ENCODE data around the gene AQP12A.
"Not testable (repeated sequence)": the region's sequence is repeated elsewhere in the genome, so short reads cannot be mapped to it uniquely, and the experiment has no call there.

The AQP12A gene

DNA sequence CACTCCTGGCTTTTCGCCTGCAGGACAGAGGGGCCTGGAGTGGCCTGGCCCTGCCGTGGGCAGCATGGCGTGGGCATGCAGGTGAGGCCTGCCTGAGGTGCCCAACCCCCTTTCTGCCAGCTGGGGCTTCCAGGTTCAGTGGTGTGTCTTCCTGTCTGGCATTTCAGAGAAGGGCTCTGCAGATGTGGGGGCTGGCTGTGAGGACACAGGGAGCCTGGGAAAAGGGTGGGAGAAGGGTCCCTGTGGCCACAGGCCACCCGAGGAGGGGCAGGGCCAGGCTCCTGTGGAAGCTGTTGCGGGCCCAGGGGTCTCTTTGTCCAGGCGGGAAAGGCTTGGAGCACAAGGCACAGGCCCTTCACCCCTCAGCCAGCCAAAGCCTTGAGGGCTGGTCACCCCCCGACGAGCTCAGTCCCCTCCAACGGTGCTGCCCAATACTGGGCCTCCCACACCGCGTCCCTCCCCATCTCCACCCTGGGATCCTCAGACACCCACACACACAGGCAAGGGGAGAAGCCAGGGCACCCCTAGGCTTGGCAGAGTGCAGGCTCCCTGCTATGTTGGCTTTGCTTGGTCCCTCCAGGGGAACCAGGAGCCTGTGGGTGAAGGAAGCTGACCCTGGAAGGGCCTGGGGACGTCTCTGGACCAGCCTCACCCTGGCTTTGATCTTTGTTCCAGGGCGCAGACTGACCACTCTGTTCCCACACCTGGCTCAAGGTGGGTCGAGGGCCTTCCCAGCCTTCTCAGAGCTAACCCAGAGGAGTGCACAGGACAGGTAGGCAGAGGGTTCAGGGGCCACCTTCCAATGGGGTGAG, 3.7 kb upstream of the AQP12A start:
- no peak for DNase-seq (ENCODE audit: low read depth, low spot score)

DNA sequence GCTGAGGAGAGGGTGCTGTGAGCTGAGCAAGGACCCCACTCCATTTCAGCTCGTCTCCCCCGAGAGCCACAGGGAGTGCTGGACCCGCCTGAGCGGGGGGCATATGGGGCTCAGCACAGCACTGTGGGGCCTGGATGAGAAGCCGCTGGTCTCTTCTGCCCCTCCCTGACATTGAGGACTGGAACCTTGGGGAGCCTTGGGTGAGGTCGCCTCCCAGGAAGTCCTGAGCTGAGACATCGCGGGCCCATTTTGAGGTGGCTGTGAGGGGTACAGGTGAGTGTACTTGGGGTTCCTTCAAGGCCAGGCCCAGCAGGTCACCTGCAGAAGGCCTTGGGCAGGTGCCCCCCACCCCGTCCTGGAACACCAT, 3.1 kb upstream of the AQP12A start:
- no peak for DNase-seq (ENCODE audit: low read depth, low spot score)

DNA sequence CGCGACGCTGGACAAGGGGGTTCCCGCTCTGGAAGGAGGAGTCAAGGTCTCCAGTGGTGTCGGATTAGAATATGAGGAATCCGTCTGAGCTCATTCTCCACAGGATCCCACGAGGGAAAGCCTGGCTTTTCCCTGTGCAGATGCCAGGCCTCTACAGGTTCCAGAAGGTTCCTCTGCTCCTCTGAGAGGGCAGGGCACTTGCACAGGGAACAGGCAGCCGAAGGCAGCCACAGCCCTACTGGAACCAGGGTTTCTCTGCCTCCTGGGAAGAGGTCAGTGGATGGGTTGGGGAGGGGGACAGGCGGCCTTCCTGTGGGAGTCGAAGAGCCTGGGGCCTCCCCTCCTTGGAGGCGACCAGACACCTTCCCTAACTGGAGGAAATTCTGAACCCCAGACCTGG, 1.7 kb upstream of the AQP12A start:
- no peak for DNase-seq (ENCODE audit: low read depth, low spot score)

DNA sequence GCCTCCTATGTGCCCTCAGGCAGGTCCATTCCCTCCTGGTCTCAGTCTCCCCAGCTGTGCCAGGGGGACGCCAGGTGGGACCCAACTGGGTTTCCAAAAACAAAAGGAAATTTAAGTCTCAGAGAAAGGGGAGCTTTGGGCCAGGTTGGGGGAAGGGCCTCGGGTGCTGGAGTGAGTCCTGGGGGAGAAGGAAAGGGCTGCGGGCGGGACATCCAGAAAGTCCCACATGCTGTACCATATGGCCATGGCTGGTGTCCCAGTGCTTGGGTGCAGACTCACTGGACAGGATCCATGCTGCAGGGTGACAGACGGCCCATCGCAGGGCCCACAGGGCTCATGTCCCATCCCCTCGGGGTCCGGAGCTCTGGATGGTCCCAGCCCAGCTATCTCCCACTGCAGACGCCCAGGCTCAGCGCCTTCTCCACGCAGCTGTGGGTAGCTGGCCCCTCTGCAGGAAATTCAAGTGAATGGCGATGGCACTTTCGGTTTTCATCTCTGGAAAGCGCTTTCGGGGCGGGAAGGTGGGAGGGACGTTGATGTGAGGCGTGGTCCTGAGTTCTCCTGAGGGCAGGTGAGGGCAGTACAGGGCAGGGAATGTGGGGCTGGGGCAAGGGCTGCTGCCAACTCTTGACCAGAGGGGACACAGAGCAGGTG, 1.1 kb upstream of the AQP12A start:
- DNase-seq (ENCODE audit: low read depth, low spot score), result not testable (repeated sequence)

DNA sequence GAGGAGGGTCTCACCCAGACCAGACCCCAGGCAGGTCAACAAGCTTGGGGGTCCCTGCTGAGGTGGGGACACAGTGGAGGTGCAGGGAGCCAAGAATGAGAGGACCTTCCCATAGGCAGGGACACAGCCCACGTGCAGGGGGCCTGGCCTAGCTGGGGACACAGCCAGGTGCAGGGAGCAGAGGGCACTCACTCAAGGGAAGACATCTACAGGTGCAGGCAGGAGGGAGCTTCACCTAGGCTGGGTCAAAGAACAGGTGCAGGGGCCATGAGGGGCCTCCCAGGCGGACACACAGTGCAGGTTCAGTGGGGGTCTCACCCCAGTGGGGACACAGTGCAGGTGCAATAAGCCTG, 615 bp upstream of the AQP12A start:
- not testable (repeated sequence) for DNase-seq (ENCODE audit: low read depth, low spot score)

DNA sequence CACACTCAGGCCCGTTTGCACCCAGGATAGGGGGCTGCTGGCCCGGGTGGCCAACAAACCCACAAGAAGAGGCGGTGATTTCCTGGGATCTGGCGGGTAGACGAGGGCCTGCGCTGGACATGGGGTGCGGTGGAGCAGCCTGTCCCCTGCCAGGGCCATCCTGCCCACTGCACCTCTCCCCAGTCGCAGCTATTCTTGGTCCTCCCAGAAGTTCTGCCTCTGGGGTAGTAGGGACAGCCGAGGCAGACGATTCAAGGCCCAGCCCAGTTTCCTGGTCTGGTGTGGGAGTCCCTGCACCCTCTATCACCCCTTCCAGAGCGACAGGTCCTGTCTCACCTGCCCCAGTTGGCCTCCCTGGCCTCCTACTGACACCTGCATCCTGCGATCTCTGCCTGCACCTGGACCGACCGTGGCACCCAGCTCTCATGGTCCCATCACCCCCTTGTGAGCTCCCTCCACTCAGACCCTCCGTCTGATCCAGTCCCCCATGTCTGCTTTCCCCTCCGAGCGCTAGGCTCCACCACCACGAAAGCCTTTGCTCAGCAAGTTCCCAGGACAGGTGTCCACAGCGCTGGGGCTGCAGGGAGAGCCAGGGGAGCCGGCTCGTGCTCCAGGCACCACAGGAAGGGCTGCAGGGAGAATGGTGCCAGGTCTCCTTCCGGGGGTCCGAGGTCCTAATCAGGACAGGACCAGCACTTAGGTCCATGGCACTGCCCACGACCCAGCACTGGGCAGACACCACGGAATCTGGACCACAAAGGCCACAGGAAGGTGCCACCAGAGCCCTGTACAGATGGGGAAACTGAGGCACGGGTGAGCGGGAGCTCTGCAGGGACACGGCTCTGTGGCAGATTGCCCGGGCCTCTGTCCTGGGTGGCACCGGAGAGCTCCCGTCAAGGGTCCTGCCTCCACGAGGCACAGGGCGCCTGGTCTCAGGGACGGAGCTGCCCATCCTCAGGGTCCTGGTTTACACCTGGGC, 1.2 kb downstream of the AQP12A start:
- not testable (repeated sequence) for DNase-seq (ENCODE audit: low read depth, low spot score)

DNA sequence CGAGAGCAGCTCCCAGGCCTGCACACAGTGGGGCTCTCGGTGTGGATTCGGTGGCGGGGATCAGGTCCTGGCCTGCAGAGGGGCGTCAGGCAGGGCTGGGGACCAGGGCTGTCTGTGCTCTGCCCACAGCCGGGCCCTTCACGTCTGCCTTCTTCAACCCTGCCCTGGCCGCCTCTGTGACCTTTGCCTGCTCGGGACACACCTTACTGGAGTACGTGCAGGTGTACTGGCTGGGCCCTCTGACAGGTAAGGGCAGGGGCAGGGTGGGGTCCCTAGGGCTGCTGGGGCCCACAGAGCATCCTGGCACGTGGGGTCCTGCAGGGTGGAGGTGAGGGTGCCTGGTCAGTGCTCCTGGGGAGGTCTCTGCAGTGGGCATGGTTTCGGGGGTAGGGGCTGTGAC, 2.6 kb downstream of the AQP12A start:
- not testable (repeated sequence) for DNase-seq (ENCODE audit: low read depth, low spot score)

DNA sequence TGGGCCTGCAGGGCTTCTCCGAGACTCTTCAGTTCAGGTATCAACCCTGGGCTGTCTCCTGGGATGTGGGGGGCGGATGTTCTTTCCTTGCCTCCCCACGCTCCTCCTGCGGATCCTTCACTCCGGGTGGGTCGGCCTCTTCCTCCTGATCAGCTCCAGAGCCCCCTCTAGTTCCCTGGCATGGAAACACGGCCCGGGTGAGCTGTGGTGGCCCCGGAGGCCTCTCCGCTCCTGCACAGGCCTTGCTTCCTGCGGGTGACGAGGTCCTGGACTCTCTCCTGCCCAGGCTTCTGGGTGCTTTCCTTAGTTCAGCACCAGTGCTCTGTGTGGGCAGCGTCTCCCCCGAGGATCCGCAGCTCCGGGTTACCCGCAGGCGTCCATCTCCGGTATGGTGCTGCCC, 3.9 kb downstream of the AQP12A start:
- not testable (repeated sequence) for DNase-seq (ENCODE audit: low read depth, low spot score)

DNA sequence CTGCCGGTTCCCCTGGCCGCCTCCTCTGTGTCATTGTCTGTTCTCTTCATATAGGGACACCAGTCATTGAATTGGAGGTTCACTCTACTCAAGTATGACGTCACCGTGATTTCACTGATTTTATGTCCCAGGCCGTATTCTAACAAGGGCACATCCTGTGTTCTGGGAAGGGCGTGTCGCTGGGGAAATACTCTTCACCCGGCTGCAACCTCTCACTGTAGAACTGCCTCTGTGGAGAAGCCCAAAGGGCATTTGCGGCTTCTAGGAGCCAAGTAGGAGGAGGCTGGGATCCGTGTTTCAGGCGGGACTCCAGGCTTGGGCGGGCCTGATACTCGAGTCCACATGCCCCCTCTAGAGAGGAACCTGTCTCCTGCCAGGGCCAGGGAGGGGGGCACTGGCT, 4.8 kb downstream of the AQP12A start:
- not testable (repeated sequence) for DNase-seq (ENCODE audit: low read depth, low spot score)

DNA sequence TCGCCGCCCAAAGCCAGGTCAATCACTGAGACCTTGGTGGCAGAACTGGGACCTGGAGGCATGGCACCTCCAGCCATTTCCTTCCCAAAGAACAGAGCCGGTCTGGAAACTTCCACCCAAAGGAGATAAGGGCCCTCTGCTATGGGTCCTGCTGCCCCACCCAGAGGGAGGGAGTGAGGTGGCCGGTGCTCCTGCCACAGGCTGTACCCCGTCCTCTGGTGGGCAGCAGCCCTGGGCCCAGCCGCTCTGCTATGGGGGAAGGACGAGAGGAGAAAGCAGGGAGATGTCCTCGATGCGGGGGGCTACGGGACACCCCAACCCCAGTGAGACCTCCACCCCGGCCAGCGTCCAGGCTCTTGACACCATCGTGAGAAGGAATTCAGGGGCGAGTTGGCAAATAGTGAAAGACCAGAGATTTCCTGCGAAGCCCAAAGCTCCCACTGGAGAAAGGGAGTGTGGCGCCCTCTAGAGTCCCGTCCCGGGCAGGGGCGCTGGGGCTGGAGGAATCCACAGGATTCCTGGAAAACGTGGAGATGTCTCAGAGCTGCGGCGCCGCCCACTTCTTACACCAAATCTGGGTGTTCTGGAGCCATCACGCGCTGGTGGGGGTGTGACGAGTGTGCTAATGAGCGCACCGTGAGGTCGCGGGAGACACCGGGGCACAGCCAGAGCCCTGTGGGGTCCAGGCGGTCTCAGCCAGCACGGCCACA, 7.3 kb downstream of the AQP12A start:
- not testable (repeated sequence) for DNase-seq (ENCODE audit: low read depth, low spot score)

DNA sequence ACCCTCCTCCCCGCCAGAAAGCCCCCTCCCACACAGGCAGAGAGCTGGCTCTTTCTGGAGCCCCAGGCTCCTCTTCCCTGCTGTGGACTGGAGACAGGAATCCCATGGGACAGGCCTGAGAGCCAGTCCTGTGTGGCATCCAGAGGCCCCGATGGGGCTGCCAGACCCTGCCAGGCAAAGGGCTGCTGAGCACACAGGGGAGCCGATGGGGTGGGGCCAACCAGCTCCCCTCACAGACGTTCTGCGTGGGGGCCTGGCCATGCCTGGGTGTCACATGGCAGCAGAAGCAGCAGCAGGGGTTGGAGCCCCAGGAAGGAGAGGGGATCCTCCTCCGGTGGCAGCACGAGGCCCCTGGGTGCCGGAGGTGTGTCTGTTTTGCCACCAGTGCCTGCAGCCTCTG, 8.2 kb downstream of the AQP12A start:
- not testable (repeated sequence) for DNase-seq (ENCODE audit: low read depth, low spot score)

DNA sequence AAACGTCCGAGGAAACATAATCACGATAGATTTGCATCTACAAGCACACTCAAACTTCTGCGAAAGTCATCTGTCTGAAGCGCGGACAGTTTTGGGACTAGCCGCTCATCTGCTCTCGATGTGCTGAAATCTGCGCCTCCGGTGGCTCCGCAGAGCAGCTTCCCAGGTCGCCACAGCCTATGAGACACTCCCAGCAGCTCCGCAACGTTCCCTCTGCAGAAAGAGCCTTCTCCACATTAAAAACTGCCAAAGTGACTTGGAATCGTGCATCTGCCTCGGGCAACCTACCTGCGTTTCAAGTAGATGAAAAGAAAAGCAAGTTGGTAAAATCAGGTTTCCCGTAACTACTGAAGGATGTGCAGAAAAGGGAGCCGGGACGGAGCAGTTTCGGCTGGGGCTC, 8.9 kb downstream of the AQP12A start:
- not testable (repeated sequence) for DNase-seq (ENCODE audit: low read depth, low spot score)

DNA sequence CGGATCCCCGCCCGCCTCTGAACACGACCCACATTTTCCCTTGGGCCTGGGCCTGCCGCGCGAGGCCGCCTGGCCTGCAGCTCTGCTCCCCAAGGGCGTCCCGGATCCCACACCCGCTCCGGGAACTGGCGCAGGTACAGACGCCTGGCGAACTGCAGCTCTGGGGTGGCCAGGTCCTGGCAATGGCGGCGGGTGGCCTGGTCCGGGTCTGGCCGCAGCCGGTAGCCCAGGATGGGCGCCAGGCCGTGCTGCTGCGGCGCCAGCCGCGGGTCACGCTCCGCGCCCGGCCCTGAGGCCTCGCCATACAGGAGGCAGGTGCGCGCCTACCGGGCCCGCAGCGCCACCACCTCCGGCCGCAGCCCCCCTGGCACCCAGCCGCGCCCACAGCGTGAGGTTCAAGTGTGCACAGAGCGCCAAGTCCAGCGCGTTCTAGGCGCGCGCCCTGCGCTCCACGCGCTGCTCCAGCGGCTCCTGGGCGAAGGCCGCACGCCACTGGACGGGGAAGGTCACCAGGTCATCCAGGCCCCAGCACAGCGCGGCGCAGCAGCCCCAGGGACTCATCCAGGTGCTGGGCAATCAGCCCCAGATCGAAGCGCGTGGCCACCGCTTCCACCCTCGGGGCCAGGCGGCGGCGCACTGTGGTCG, 9.5 kb downstream of the AQP12A start:
- no peak for DNase-seq (ENCODE audit: low read depth, low spot score)

DNA sequence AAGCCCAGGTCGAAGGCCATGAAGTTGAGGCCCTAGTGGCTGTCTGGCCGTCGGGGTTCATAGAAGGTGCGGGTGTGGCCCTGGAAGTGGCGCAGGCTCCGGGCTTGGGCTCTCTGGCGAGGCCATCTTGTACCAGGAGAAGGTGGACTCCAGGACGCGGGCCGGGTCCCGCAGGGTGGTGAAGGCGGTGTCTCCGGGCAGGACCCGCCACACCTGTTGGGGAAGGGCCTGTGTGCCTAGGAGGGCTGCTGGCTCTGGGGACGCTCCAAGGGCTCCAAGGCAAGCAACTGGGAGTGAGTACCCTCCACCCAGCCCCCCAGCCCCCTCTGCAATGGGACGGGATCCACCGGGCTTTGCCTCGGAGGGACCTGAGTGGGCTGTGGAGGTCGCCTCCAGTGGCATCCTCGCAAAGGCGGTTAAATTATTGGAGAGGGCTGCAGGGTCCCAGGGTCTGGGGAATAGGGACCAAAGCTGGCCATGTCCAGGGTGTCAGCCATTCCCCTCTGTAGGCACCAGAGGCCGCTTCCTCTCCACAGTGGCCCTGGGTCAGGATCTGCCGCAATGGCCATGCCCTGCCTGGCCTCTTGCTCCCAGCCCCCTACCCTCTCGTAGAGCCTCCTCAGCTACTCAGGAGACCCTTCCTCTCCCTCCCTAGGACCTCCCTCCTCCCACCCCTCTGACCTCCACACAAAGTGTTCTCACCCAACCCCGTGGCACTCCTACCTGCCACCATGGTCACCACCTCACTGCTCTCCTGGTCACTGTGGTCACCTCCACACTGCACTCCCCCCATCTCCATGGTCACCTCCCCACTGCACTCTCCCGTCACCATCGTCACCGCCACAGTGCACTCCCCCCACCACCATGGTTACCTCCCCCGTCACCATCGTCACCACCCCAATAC, 10.3 kb downstream of the AQP12A start:
- no peak for DNase-seq (ENCODE audit: low read depth, low spot score)

DNA sequence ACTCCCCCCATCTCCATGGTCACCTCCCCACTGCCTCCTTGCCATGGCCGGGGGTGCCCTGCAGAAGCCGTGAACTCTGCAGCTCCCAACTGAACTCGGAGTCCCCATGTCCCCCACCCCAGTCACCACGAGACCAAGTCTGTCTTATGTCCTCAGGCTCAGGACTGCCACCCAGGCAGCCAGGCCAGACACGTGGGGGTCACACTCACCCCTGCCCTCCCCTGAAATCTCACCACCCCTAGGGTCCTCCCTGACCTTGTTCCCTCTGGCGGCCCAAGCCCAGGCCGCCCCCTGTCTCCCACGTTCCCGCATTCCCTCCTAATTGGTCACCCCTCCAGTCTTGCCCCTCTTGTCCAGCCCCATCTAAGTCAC, 11.0 kb downstream of the AQP12A start:
- no peak for DNase-seq (ENCODE audit: low read depth, low spot score)

DNA sequence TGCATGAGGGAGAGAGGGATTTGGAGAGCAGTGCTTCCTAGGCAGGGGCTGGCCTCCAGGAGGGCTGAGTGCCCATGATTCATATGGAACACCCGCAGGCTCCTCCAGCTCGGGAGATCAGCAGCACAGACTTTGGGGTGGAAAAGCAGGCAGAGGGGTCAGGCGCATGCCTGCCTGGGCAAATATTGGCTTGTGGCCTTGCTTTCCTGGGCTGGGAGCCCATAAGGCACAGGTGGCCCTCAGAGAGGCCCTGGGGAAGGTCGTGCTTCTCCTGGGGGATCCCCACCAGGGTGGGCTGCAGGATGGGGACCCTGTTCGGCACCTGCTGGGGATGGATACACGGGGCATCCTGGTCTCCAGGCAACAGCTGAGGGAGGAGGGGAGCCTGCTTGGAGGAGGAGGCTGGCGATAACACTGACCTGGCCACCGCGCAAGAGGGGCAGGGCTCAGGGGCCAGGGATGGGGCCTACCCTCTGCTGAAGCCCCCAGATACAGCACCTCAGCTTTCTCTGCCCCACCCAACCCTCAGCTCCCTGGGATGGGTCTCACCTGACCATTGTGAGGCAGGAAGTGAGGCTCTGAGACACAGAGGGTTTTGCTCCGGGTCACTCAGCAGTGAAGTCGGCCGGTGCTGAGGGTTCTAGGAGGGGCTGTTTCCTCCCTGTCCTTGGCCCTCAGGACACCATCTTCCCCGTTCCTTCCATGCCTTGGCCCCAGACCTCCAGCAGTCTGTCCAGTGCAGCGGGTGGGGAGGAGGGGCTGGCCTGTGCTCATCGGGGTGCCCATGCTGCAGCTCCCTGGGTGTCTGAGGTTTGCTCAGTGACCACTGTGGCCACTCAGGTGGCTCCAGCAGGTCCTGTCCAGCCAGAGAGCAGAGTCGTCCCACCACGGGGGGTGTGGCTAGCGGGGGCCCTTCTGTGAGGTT, 12.0 kb downstream of the AQP12A start:
- no peak for DNase-seq (ENCODE audit: low read depth, low spot score)

DNA sequence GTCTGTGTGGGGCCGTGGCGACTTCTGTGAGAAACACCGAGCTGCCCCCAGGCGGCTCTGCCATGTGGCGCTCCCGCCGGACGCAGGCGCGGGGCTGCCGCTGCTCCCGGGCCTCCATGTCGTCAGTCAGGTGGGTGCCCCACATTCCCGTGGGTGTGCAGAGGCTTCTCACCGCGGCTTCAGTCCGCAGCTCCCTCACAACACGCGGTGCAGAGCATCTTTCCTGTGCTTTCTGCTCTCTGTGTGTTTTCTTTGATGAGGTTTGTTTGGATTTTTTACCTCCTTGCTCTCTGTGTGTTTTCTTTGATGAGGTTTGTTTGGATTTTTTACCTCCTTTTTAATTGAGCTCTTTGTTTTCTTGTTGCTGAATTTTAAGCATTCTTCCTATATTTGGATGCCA, 13.0 kb downstream of the AQP12A start:
- no peak for DNase-seq (ENCODE audit: low read depth, low spot score)

DNA sequence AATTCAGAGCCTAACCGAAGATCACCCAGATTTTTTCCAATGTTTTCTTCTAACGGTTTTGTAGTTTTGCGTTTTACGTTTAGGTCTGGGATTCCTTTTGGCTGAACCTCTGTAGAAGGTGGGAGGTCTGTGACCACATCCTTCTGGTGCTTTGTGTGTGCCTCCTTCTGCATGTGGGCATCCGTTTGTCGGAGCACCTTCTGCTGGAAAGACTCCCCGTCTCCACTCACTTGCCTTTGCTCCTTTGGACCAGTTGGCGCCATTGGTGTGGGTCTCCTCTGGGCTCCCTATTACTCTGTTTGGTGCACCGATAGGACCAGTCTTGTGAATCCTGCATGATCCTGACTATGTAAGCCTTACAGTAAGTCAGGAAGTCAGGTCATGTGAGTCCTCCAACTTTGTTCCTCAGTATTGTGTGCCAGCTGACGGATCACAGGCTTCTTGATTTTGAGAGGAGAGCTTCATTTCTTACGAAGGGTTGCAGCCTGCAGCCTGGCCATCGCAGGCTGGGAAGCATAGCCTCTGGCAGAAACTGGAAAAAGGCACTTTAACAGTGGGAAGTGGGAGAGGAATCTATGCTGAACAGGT, 13.6 kb downstream of the AQP12A start:
- no peak for DNase-seq (ENCODE audit: low read depth, low spot score)
